Neural progenitor cell (in vitro differentiated cells): ENCODE measurements around the gene PPFIA3. TPM values are rescaled to one million over a fixed set of nuclear protein-coding genes. Genes with fewer than 3 reads are reported as not detected.
A peak's percentile ranks its signal among the peaks of the same experiment; 100 is the strongest.

Experiments used
- DNase-seq: peaks from one replicate; pipeline ENCODE4 v3.0.0-alpha.2; 2016; ENCODE audit warnings: low spot score
- H2AFZ ChIP-seq: fragments of 200-600 bp; sonication (generic); replicated peaks from 2 replicates; pipeline ENCODE4 v1.6.1; 2016; ENCODE audit warnings: antibody characterized with exemption
- H3F3A ChIP-seq: fragments of 200-600 bp; sonication (generic); 2 replicates; pipeline ENCODE4 v1.6.1; 2016; ENCODE audit warnings: antibody characterized with exemption, low read depth
- H3K27ac ChIP-seq: fragments of 200-600 bp; sonication (generic); 2 replicates; pipeline ENCODE4 v1.5.1; 2016; ENCODE audit warnings: mild to moderate bottlenecking
- H3K27me3 ChIP-seq: fragments of 200-600 bp; sonication (generic); 2 replicates; pipeline ENCODE4 v1.6.1; 2016; ENCODE audit warnings: mild to moderate bottlenecking, moderate library complexity
- H3K36me3 ChIP-seq: fragments of 200-600 bp; sonication (generic); 2 replicates; pipeline ENCODE4 v1.5.1; 2016
- H3K4me1 ChIP-seq: fragments of 200-600 bp; sonication (generic); 2 replicates; pipeline ENCODE4 v1.6.1; 2016; ENCODE audit warnings: mixed run types
- H3K4me2 ChIP-seq: fragments of 200-600 bp; sonication (generic); 2 replicates; pipeline ENCODE4 v1.6.1; 2016
- H3K4me3 ChIP-seq: fragments of 200-600 bp; sonication (generic); 2 replicates; pipeline ENCODE4 v1.5.1; 2016
- H3K79me2 ChIP-seq: fragments of 200-600 bp; sonication (generic); 2 replicates; pipeline ENCODE4 v1.6.1; 2016; ENCODE audit warnings: low read depth
- H3K9ac ChIP-seq: fragments of 200-600 bp; sonication (generic); 2 replicates; pipeline ENCODE4 v1.6.1; 2016
- H3K9me3 ChIP-seq: fragments of 200-600 bp; sonication (generic); 2 replicates; pipeline ENCODE4 v1.5.1; 2016; ENCODE audit warnings: low read depth
- H4K20me1 ChIP-seq: fragments of 200-600 bp; sonication (generic); 2 replicates; pipeline ENCODE4 v1.6.1; 2016; ENCODE audit warnings: low read depth
- H3K27ac Mint-ChIP-seq: 3 replicates; pipeline ENCODE4 v1.8.0; 2021; ENCODE audit warnings: mixed read lengths
- H3K27me3 Mint-ChIP-seq: 2 replicates; pipeline ENCODE4 v1.8.0; 2022; ENCODE audit warnings: low read depth, mild to moderate bottlenecking, inconsistent platforms, moderate library complexity, mixed read lengths; ENCODE audit not compliant: insufficient read depth
- H3K36me3 Mint-ChIP-seq: 3 replicates; pipeline ENCODE4 v1.8.0; 2021; ENCODE audit warnings: mixed read lengths
- H3K4me1 Mint-ChIP-seq: 3 replicates; pipeline ENCODE4 v1.8.0; 2021; ENCODE audit warnings: mixed read lengths
- H3K4me3 Mint-ChIP-seq: 3 replicates; pipeline ENCODE4 v1.8.0; 2021; ENCODE audit warnings: mild to moderate bottlenecking, moderate library complexity, mixed read lengths
- H3K9me3 Mint-ChIP-seq: 3 replicates; pipeline ENCODE4 v1.8.0; 2020; ENCODE audit warnings: mixed read lengths
- CTCF ChIP-seq: fragments of 200-600 bp; sonication (generic); IDR thresholded peaks from 2 replicates; pipeline ENCODE4 v1.5.1; 2017; ENCODE audit warnings: antibody characterized with exemption, mild to moderate bottlenecking
- EZH2 ChIP-seq: fragments of 200-600 bp; sonication (generic); IDR thresholded peaks from 2 replicates; pipeline ENCODE4 v1.6.1; 2017; ENCODE audit warnings: antibody characterized with exemption, mild to moderate bottlenecking, moderate library complexity
- EZH2phosphoT487 ChIP-seq: fragments of 200-600 bp; sonication (generic); IDR thresholded peaks from 2 replicates; pipeline ENCODE4 v1.6.1; 2017; ENCODE audit warnings: antibody characterized with exemption
- total RNA-seq: library from RNA; depleted of rRNA; stranded (reverse); fragments of >200 nt; gene quantifications from 2 replicates; pipeline ENCODE4 v1.2.3, GENCODE V29; 2015; ENCODE audit warnings: low replicate concordance

PPFIA3 gene
- total RNA-seq, 1 donor from 2014 or later = 1.8 TPM

- Mint-ChIP-seq H3K27ac (no peak overlapping the region), H3K9me3 (no peaks in the 10 kb centered on the region), H3K36me3 (peaks cover 6% of the 10 kb centered on the region), H3K4me3 (peak overlapping the region; percentile 96), H3K4me1 (peaks cover 30% of the 10 kb centered on the region), H3K27me3 (peaks cover 10% of the 10 kb centered on the region)
- H3K9ac ChIP-seq = no peak overlapping the region
- peaks cover 10% of the 10 kb centered on the region for H4K20me1 ChIP-seq
- peaks cover 41% of the 10 kb centered on the region for H3F3A ChIP-seq
- H2AFZ ChIP-seq = no peak overlapping the region
- H3K27ac ChIP-seq = no peak overlapping the region
- H3K36me3 ChIP-seq = no peaks in the 10 kb centered on the region
- H3K27me3 ChIP-seq = peaks cover 43% of the 10 kb centered on the region
- no peak for DNase-seq
- H3K4me3 ChIP-seq = no peak overlapping the region
- H3K79me2 ChIP-seq = no peaks in the 10 kb centered on the region
- no peaks in the 10 kb centered on the region for H3K9me3 ChIP-seq
- peaks cover 17% of the 10 kb centered on the region for H3K4me1 ChIP-seq
- no peak overlapping the region for H3K4me2 ChIP-seq
- no peak for TF ChIP-seq EZH2
- TF ChIP-seq CTCF = no peak
- no peak for TF ChIP-seq EZH2phosphoT487
Measured at GRCh38 chr19:49152119-49152550, 32.8 kb downstream of the PPFIA3 start.

- Histone ChIP-seq H3K4me2 (no peak overlapping the region), H3K4me1 (peaks cover 12% of the 10 kb centered on the region), H3K36me3 (no peaks in the 10 kb centered on the region), H3F3A (peaks cover 37% of the 10 kb centered on the region), H3K9me3 (no peaks in the 10 kb centered on the region), H3K27me3 (peaks cover 46% of the 10 kb centered on the region), H3K9ac (no peak overlapping the region), H3K4me3 (no peak overlapping the region), H3K27ac (no peak overlapping the region), H4K20me1 (peaks cover 10% of the 10 kb centered on the region), H3K79me2 (no peaks in the 10 kb centered on the region), H2AFZ (no peak overlapping the region)
- no peaks in the 10 kb centered on the region for H3K9me3 Mint-ChIP-seq
- H3K36me3 Mint-ChIP-seq = peaks cover 6% of the 10 kb centered on the region
- peak overlapping the region; percentile 55 for H3K4me3 Mint-ChIP-seq
- peaks cover 30% of the 10 kb centered on the region for H3K4me1 Mint-ChIP-seq
- H3K27ac Mint-ChIP-seq = no peak overlapping the region
- peaks cover 10% of the 10 kb centered on the region for H3K27me3 Mint-ChIP-seq
- TF ChIP-seq EZH2phosphoT487 (no peak), EZH2 (no peak), CTCF (no peak)
- DNase-seq = no peak
Measured at GRCh38 chr19:49153167-49153809, 33.9 kb downstream of the PPFIA3 start.

GRCh38 chr19:49154279-49154678, 34.9 kb downstream of the PPFIA3 start:
- no peak for DNase-seq
- TF ChIP-seq CTCF = no peak
- TF ChIP-seq EZH2phosphoT487 = no peak
- peaks cover 8% of the 10 kb centered on the region for H3K4me1 ChIP-seq
- H3K79me2 ChIP-seq = no peaks in the 10 kb centered on the region
- peaks cover 28% of the 10 kb centered on the region for H3F3A ChIP-seq
- Mint-ChIP-seq H3K4me3 (no peak overlapping the region), H3K36me3 (peaks cover 6% of the 10 kb centered on the region), H3K27me3 (peaks cover 10% of the 10 kb centered on the region), H3K9me3 (no peaks in the 10 kb centered on the region), H3K4me1 (peaks cover 31% of the 10 kb centered on the region), H3K27ac (no peak overlapping the region)
- no peak overlapping the region for H3K9ac ChIP-seq
- peaks cover 10% of the 10 kb centered on the region for H4K20me1 ChIP-seq
- no peaks in the 10 kb centered on the region for H3K36me3 ChIP-seq
- no peak overlapping the region for H2AFZ ChIP-seq
- H3K4me3 ChIP-seq = no peak overlapping the region
- H3K9me3 ChIP-seq = no peaks in the 10 kb centered on the region
- H3K27me3 ChIP-seq = peaks cover 51% of the 10 kb centered on the region
- H3K4me2 ChIP-seq = no peak overlapping the region
- H3K27ac ChIP-seq = no peak overlapping the region
